DND-41 (cell line): ENCODE measurements around the gene SLC10A1.

ENCODE experiments used
- ATAC-seq: fragments of 200-7000 bp; cut with Tn5 transposase; 3 replicates; pipeline ENCODE4 v1.9.1; 2021; ENCODE audit warnings: low read depth; ENCODE audit not compliant: insufficient read depth
- DNase-seq: peaks from one replicate; pipeline ENCODE4 v3.0.0-alpha.2; 2020
- H2AFZ ChIP-seq: 2 replicates; pipeline ENCODE4 v1.6.0; 2012; ENCODE audit warnings: low read depth, low read length
- H3K27ac ChIP-seq: 2 replicates; pipeline ENCODE4 v1.5.1; 2012; ENCODE audit warnings: low read length, inconsistent platforms
- H3K27me3 ChIP-seq: fragments of 200-600 bp; sonication (generic); 2 replicates; pipeline ENCODE4 v1.6.0; 2012; ENCODE audit warnings: low read length, mild to moderate bottlenecking, inconsistent platforms; ENCODE audit not compliant: insufficient read depth, poor library complexity
- H3K36me3 ChIP-seq: 2 replicates; pipeline ENCODE4 v1.5.1; 2012; ENCODE audit warnings: low read length, inconsistent platforms; ENCODE audit not compliant: insufficient read depth
- H3K4me1 ChIP-seq: 2 replicates; pipeline ENCODE4 v1.5.1; 2012; ENCODE audit warnings: mild to moderate bottlenecking, low read length; ENCODE audit not compliant: insufficient read depth
- H3K4me2 ChIP-seq: 2 replicates; pipeline ENCODE4 v1.6.0; 2012; ENCODE audit warnings: mild to moderate bottlenecking, moderate library complexity, low read length, inconsistent platforms; ENCODE audit not compliant: insufficient read depth
- H3K4me3 ChIP-seq, 2 experiments: fragments of 200-600 bp in 1 of 2; shearing (Covaris generic) in 1 of 2; 2 replicates each; pipeline ENCODE4 v1.5.1; 2012 to 2016; ENCODE audit warnings: inconsistent platforms in 2 of 2, low read length in 2 of 2, mild to moderate bottlenecking in 2 of 2, low read depth in 1 of 2, moderate library complexity in 1 of 2
- H3K79me2 ChIP-seq: 2 replicates; pipeline ENCODE4 v1.6.0; 2012; ENCODE audit warnings: low read length, inconsistent platforms; ENCODE audit not compliant: insufficient read depth
- H3K9ac ChIP-seq: 2 replicates; pipeline ENCODE4 v1.6.0; 2012; ENCODE audit warnings: low read depth, mild to moderate bottlenecking, inconsistent platforms, low read length, moderate library complexity
- H3K9me3 ChIP-seq: 2 replicates; pipeline ENCODE4 v1.5.1; 2012; ENCODE audit warnings: low read length, moderate library complexity, mild to moderate bottlenecking, inconsistent platforms; ENCODE audit not compliant: insufficient read depth, severe bottlenecking
- H4K20me1 ChIP-seq: 2 replicates; pipeline ENCODE4 v1.6.0; 2012; ENCODE audit warnings: low read length; ENCODE audit not compliant: insufficient read depth
- EZH2 ChIP-seq: IDR thresholded peaks from 3 replicates; pipeline ENCODE4 v1.6.1; 2012; ENCODE audit warnings: borderline replicate concordance, low read depth, mild to moderate bottlenecking, moderate library complexity, low read length, inconsistent platforms; ENCODE audit not compliant: severe bottlenecking
- TF ChIP-seq, protein P1 (sequence below): IDR thresholded peaks from 2 replicates; pipeline ENCODE4 v1.5.1; 2012; ENCODE audit warnings: borderline replicate concordance, low read length, moderate library complexity, mild to moderate bottlenecking; ENCODE audit not compliant: poor library complexity, severe bottlenecking; ENCODE audit errors: extremely low read depth

SLC10A1 gene

DNA sequence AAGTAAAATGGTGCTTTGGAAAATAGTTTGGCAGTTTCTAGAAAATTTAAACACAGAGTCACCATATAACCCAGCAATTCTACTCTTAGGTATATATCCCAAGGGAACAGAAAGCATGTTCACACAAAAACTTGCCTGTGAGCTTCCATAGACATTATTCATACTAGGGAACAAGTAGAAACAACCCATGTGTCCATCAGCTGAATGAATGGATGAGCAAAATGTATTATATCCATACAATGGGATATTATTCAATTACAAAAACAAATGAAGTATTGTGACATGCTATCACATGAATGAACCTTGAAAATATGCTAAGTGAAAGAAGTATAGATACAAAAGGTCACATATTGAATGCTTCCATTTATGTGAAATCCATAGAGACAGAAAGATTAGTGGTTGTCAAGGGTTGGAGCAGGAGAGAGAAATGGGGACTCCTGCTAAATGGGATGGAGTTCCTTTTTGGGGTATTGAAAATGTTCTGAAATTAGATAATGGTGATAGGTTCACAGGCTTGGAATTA lies 7.9 kb downstream of the SLC10A1 start:
- Histone ChIP-seq H3K4me3 (no peak overlapping the region), H3K36me3 (no peaks in the 10 kb centered on the region), H3K27me3 (no peaks in the 10 kb centered on the region), H4K20me1 (no peaks in the 10 kb centered on the region), H3K4me1 (no peaks in the 10 kb centered on the region), H3K79me2 (no peaks in the 10 kb centered on the region), H3K9me3 (no peaks in the 10 kb centered on the region), H3K9ac (no peak overlapping the region), H3K4me2 (no peak overlapping the region), H2AFZ (no peak overlapping the region), H3K27ac (no peak overlapping the region)
- DNase-seq, result no peak
- TF ChIP-seq EZH2, result no peak
- TF ChIP-seq, protein P1, sequence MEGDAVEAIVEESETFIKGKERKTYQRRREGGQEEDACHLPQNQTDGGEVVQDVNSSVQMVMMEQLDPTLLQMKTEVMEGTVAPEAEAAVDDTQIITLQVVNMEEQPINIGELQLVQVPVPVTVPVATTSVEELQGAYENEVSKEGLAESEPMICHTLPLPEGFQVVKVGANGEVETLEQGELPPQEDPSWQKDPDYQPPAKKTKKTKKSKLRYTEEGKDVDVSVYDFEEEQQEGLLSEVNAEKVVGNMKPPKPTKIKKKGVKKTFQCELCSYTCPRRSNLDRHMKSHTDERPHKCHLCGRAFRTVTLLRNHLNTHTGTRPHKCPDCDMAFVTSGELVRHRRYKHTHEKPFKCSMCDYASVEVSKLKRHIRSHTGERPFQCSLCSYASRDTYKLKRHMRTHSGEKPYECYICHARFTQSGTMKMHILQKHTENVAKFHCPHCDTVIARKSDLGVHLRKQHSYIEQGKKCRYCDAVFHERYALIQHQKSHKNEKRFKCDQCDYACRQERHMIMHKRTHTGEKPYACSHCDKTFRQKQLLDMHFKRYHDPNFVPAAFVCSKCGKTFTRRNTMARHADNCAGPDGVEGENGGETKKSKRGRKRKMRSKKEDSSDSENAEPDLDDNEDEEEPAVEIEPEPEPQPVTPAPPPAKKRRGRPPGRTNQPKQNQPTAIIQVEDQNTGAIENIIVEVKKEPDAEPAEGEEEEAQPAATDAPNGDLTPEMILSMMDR, result no peak
- ATAC-seq, result no peak

- Histone ChIP-seq H3K79me2 (no peaks in the 10 kb centered on the region), H3K27ac (no peak overlapping the region), H3K9me3 (no peaks in the 10 kb centered on the region), H2AFZ (no peak overlapping the region), H3K4me3 (no peak overlapping the region), H3K36me3 (no peaks in the 10 kb centered on the region), H4K20me1 (no peaks in the 10 kb centered on the region), H3K4me2 (no peak overlapping the region), H3K27me3 (no peaks in the 10 kb centered on the region), H3K4me1 (no peaks in the 10 kb centered on the region), H3K9ac (no peak overlapping the region)
- no peak for TF ChIP-seq EZH2
- TF ChIP-seq, protein P1, result no peak
- DNase-seq (no peak), ATAC-seq (no peak)
Measured at GRCh38 chr14:69786603-69787002, 10.4 kb downstream of the SLC10A1 start.

- Histone ChIP-seq H3K4me3 (no peak overlapping the region), H4K20me1 (no peaks in the 10 kb centered on the region), H3K27me3 (no peaks in the 10 kb centered on the region), H3K4me2 (no peak overlapping the region), H2AFZ (no peak overlapping the region), H3K27ac (no peak overlapping the region), H3K79me2 (no peaks in the 10 kb centered on the region), H3K4me1 (no peaks in the 10 kb centered on the region), H3K36me3 (no peaks in the 10 kb centered on the region), H3K9me3 (no peaks in the 10 kb centered on the region), H3K9ac (no peak overlapping the region)
- no peak for DNase-seq
- no peak for ATAC-seq
- TF ChIP-seq EZH2, result no peak
- TF ChIP-seq, protein P1, result no peak
Measured at GRCh38 chr14:69784942-69785341, 12.1 kb downstream of the SLC10A1 start.

GRCh38 chr14:69780952-69781351 lies 16.1 kb downstream of the SLC10A1 start:
- no peak overlapping the region for H3K4me2 ChIP-seq
- no peak overlapping the region for H2AFZ ChIP-seq
- no peak overlapping the region for H3K9ac ChIP-seq
- H3K4me1 ChIP-seq, result no peaks in the 10 kb centered on the region
- ATAC-seq, result no peak
- DNase-seq, result no peak
- no peak for TF ChIP-seq EZH2
- TF ChIP-seq, protein P1, result no peak
- no peaks in the 10 kb centered on the region for H3K9me3 ChIP-seq
- no peaks in the 10 kb centered on the region for H3K27me3 ChIP-seq
- no peak overlapping the region for H3K27ac ChIP-seq
- no peaks in the 10 kb centered on the region for H3K79me2 ChIP-seq
- peaks cover 27% of the 10 kb centered on the region for H3K36me3 ChIP-seq
- H3K4me3 ChIP-seq, result no peak overlapping the region
- H4K20me1 ChIP-seq, result peaks cover 11% of the 10 kb centered on the region
